HTR-8/SVneo (cell line): ENCODE data around the gene GABBR2.
"Not testable (repeated sequence)": the region's sequence is repeated elsewhere in the genome, so short reads cannot be mapped to it uniquely, and the experiment has no call there.

Experiments used
- DNase-seq: peaks from one replicate; pipeline ENCODE4 v3.0.0; 2011; ENCODE audit warnings: low spot score, mixed read lengths; ENCODE audit not compliant: insufficient read length
- FAIRE-seq: peaks from 2 replicates; lab custom pipeline; 2011; peaks lifted over from hg19 to GRCh38; lab: Jason Lieb, UNC

The GABBR2 gene

DNA sequence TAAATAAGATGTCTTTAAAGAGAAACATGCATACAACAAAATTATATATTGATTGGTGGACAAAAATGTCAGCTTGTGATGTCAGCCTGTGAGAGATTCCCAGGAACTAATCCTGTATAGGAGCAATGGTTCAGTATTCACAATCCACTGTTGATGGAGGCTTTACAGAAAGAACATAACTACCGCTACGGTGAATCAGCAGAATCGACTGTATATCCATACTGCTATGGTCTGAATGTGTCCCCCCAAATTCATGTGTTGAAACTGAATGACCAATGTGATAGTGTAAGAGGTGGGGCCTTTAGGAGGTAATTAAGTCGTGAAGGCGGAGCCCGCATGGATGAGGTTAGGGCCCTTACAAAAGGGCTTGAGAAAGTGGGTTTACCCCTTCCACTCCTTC lies 412.9 kb downstream of the GABBR2 start:
- DNase-seq (no peak), FAIRE-seq (no peak)

GRCh38 chr9:98291820-98292219 lies 416.9 kb downstream of the GABBR2 start:
- no peak for FAIRE-seq

GRCh38 chr9:98290411-98290810 lies 418.3 kb downstream of the GABBR2 start:
- FAIRE-seq (no peak), DNase-seq (no peak)

More at GRCh38 chr9:98291820-98292219, 416.9 kb downstream of the GABBR2 start:
- no peak for DNase-seq

- DNase-seq (no peak), FAIRE-seq (no peak)
Observed at GRCh38 chr9:98289614-98290201, 419.0 kb downstream of the GABBR2 start.

- no peak for FAIRE-seq
- DNase-seq, result no peak
Observed at GRCh38 chr9:98288881-98289280, 419.9 kb downstream of the GABBR2 start.

GRCh38 chr9:98287384-98287783 lies 421.4 kb downstream of the GABBR2 start:
- peak; percentile 13 for DNase-seq
- FAIRE-seq, result no peak

DNA sequence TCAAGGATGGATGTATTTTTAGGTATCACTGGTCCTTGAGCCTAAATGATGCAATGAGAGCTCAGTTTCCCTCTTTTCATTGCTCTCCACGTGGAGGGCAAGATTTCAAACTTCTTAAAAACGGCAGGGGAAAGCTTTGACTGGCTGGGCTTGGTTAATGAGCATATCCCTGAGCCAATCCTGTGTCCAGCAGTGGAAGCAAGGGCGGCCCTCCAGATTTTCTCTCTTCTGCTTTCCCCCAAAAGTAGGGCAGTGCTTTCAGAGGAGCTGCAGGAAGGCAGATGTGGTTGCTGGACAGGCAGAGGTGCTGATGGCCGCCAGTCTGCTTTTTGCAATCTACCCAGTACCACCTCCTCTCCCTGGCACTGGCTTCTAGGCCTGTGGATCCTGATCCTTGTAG lies 423.3 kb downstream of the GABBR2 start:
- no peak for FAIRE-seq
- no peak for DNase-seq

GRCh38 chr9:98284754-98285153 lies 424.0 kb downstream of the GABBR2 start:
- no peak for DNase-seq
- FAIRE-seq, result no peak

DNA sequence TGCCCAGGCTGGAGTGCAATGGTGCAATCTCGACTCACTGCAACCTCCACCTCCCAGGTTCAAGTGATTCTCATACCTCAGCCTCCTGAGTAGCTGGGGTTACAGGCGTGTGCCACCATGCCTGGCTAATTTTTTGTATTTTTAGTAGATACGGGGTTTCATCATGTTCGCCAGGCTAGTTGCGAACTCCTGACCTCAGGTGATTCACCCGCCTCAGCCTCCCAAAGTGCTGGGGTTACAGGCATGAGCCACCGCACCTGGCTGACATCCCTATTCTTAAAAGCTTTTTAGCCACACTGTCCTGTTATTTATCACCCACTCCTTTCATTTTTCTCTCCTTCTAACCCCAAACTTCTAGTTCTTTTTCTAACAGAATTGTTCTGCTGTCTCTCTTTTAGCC lies 425.6 kb downstream of the GABBR2 start:
- not testable (repeated sequence) for DNase-seq, FAIRE-seq

GRCh38 chr9:98281281-98281680 lies 427.5 kb downstream of the GABBR2 start:
- FAIRE-seq (no peak), DNase-seq (no peak)

- DNase-seq, result no peak
- FAIRE-seq, result no peak
Observed at GRCh38 chr9:98280574-98280973, 428.2 kb downstream of the GABBR2 start.

DNA sequence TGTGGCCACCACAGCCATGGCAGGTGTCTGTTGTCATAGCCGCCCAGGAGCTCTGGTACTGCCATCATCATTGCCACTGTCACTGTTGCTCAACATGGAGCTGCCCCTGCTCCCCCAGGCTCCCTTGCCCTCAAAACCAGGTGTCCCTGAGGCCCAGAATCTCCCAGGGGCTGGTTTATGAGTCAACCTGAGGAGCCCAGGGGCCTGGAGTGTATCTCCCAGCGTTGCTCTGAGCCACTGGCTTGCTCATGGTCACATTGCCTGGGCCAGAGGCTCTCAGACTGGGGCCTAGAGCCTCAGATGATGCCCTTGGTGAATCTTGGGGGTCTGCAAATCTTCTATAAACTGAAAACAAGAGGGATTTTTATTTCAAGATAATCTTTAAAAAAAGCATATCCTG lies 428.6 kb downstream of the GABBR2 start:
- no peak for FAIRE-seq
- DNase-seq, result no peak

- no peak for FAIRE-seq
- DNase-seq, result no peak
Observed at GRCh38 chr9:98276907-98277469, 431.7 kb downstream of the GABBR2 start.

- no peak for DNase-seq
- FAIRE-seq, result no peak
Observed at GRCh38 chr9:98275159-98275558, 433.6 kb downstream of the GABBR2 start.

DNA sequence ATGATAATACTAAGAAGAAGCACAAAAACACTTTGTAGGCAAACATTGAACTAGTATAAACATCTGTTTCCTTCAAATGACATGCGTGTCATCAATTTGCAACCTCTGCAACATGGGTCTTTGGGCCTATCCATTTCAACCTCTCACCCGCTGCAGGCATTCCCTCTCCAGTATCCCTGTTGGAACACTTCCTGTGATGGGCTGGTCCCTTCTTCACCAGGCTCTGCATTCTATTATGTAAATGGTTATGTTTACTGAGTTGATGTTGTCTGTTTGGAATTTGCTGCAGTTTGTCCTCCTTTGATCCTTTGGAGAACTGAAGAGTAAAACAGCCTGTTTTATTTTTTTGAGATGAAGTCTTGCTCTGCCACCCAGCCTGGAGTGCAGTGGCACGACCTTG lies 436.7 kb downstream of the GABBR2 start:
- DNase-seq (no peak), FAIRE-seq (no peak)

DNA sequence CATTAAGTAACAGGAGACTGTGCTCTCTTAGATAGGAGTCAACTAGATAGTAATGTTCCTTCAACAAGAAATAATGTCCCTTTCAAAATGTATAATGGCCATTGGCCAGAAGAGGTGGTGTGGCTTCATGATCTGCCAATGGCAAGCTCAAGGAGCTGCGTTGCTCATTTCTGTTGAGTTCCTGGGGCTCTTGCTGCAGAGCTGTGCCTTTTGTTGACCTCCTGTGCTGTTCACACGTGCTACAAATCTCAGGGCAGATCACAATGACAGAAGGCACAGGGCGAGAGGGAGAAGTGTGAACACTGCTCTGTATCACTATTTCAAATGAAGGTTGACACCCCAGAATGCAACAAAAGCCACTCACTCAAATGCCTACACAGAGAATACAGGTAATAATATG lies 437.3 kb downstream of the GABBR2 start:
- FAIRE-seq (no peak), DNase-seq (no peak)

DNA sequence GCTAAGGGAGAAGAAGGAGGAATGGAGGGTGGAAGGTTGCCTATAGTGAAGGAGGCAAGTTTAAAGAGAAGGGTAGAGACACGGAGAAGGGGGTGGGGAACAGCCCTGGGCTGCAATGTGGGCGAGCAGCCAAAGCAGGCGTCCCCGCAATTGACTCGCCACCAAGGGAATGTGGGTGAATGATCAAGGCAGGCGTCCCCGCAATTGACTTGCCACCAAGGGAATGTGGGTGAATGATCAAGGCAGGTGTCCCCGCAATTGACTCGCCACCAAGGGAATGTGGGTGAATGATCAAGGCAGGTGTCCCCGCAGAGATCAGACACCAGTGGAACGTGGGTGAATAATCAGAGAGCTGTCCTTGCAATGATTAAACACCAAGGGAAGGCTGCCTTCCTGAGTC lies 438.5 kb downstream of the GABBR2 start:
- not testable (repeated sequence) for DNase-seq, FAIRE-seq

DNA sequence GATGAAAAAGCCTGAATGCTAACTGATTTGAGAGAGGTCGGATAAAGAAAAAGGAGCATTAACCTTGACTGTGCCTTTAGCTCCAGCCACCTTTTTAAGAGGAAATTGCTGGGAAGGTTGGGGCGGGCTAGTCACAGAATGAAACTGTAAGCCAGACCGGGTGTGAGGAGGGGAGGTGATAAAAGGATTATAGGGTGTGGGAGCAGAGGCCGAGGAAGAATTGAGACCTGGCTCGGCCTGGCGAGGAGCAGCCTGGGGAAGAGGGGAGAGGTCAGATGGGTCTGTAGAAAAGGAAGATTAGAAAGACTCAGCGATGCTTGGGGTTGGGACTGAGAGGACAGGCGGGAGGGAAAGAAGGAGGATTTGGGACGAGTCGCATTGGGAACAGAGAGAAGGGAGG lies 439.1 kb downstream of the GABBR2 start:
- not testable (repeated sequence) for DNase-seq, FAIRE-seq

DNA sequence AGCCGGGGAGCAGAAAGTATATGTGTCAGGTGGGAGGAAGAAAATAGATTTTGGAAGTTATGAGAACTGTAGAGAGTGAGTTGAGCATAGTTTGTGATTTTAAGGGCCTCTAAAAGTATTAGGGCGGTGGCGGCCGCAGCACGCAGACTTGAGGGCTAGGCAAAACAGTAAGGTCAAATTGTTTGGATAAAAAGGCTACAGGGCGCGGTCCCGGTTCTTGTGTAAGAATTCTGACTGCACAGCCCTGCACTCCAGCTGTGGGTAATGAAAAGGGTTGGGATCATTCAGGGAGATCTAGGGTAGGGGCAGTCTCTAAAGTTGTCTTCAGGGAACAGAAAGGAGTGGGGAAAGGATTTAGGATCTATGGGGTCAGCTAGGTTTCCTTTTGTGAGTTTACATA lies 441.2 kb downstream of the GABBR2 start:
- FAIRE-seq, DNase-seq: not testable (repeated sequence)

GRCh38 chr9:98264516-98264915 lies 444.2 kb downstream of the GABBR2 start:
- FAIRE-seq (no peak), DNase-seq (no peak)

GRCh38 chr9:98263482-98264357 lies 445.0 kb downstream of the GABBR2 start:
- no peak for FAIRE-seq

More at GRCh38 chr9:98263482-98264357, 445.0 kb downstream of the GABBR2 start:
- peak; percentile 58 for DNase-seq
